DOHH2 (cell line): ENCODE data around the gene ZFP3.
A peak's percentile ranks its signal among the peaks of the same experiment; 100 is the strongest.

Source experiments
- H3F3A ChIP-seq: fragments of 200-600 bp; sonication (generic), shearing (Covaris generic); 2 replicates; pipeline ENCODE4 v1.6.0; 2016; ENCODE audit warnings: antibody characterized with exemption, mild to moderate bottlenecking; ENCODE audit not compliant: control insufficient read depth, insufficient read depth
- H3K27ac ChIP-seq: fragments of 200-600 bp; sonication (generic); 2 replicates; pipeline ENCODE4 v1.5.1; 2014; ENCODE audit warnings: low read depth, mild to moderate bottlenecking, low read length, moderate library complexity
- H3K27me3 ChIP-seq: fragments of 200-600 bp; sonication (generic); 2 replicates; pipeline ENCODE4 v1.6.1; 2014; ENCODE audit warnings: mild to moderate bottlenecking, low read length, mixed read lengths; ENCODE audit not compliant: control insufficient read depth
- H3K36me3 ChIP-seq: fragments of 200-600 bp; sonication (generic); 2 replicates; pipeline ENCODE4 v1.6.1; 2014; ENCODE audit warnings: mild to moderate bottlenecking, low read length, moderate library complexity, mixed read lengths; ENCODE audit not compliant: control insufficient read depth
- H3K4me1 ChIP-seq: fragments of 200-600 bp; sonication (generic); 2 replicates; pipeline ENCODE4 v1.6.1; 2014; ENCODE audit warnings: mild to moderate bottlenecking, low read length, mixed read lengths; ENCODE audit not compliant: control insufficient read depth
- H3K4me2 ChIP-seq: fragments of 200-600 bp; sonication (generic); 2 replicates; pipeline ENCODE4 v1.6.0; 2014; ENCODE audit warnings: mild to moderate bottlenecking, low read length, moderate library complexity
- H3K4me3 ChIP-seq: fragments of 200-600 bp; sonication (generic); 2 replicates; pipeline ENCODE4 v1.5.1; 2014; ENCODE audit warnings: mild to moderate bottlenecking, low read length, mixed read lengths
- H3K79me2 ChIP-seq: fragments of 200-600 bp; sonication (generic); 2 replicates; pipeline ENCODE4 v1.6.1; 2014; ENCODE audit warnings: mild to moderate bottlenecking, low read length, mixed read lengths; ENCODE audit not compliant: control insufficient read depth
- H3K9me2 ChIP-seq: fragments of 200-600 bp; sonication (generic); replicated peaks from 2 replicates; pipeline ENCODE4 v1.6.1; 2014; ENCODE audit warnings: mild to moderate bottlenecking, low read length, mixed read lengths; ENCODE audit not compliant: control insufficient read depth
- H3K9me3 ChIP-seq: fragments of 200-600 bp; sonication (generic); 2 replicates; pipeline ENCODE4 v1.6.1; 2014; ENCODE audit warnings: antibody characterized with exemption, low read length, mixed read lengths; ENCODE audit not compliant: control insufficient read depth, insufficient read depth
- H4K20me1 ChIP-seq: fragments of 200-600 bp; sonication (generic); 2 replicates; pipeline ENCODE4 v1.6.0; 2014; ENCODE audit warnings: low read depth, mild to moderate bottlenecking, antibody characterized with exemption, low read length, moderate library complexity; ENCODE audit not compliant: control insufficient read depth, insufficient read depth
- CTCF ChIP-seq: fragments of 200-600 bp; sonication (generic); IDR thresholded peaks from one replicate; pipeline ENCODE4 v1.5.1; 2014; ENCODE audit warnings: antibody characterized with exemption, mild to moderate bottlenecking, low read depth, low read length; ENCODE audit not compliant: poor library complexity, severe bottlenecking
- EZH2phosphoT487 ChIP-seq: fragments of 200-600 bp; sonication (generic); IDR thresholded peaks from 2 replicates; pipeline ENCODE4 v1.6.1; 2017; ENCODE audit warnings: borderline replicate concordance, mild to moderate bottlenecking, antibody characterized with exemption, low read length, moderate library complexity, mixed read lengths

The ZFP3 gene

GRCh38 chr17:5032865-5033264 is 45.4 kb upstream of the ZFP3 start:
- no peaks in the 10 kb centered on the region for H3K9me2 ChIP-seq
- H3K9me3 ChIP-seq, result no peaks in the 10 kb centered on the region
- H4K20me1 ChIP-seq, result no peaks in the 10 kb centered on the region
- no peak for TF ChIP-seq EZH2phosphoT487
- TF ChIP-seq CTCF, result no peak
- H3K4me2 ChIP-seq, result no peak overlapping the region; the same call in 1 of the 2 replicates
- no peaks in the 10 kb centered on the region for H3K79me2 ChIP-seq
- no peak overlapping the region for H3K4me3 ChIP-seq
- no peak overlapping the region for H3K27ac ChIP-seq
- H3K36me3 ChIP-seq, result no peaks in the 10 kb centered on the region
- H3K4me1 ChIP-seq, result peaks cover 34% of the 10 kb centered on the region
- 0 out of 2 replicates have a peak, but pooled peaks cover 5% of the 10 kb centered on the region for H3K27me3 ChIP-seq
- H3F3A ChIP-seq, result peaks cover 12% of the 10 kb centered on the region

- TF ChIP-seq EZH2phosphoT487 (no peak), CTCF (peak; percentile 24)
- Histone ChIP-seq H3K4me2 (no peak overlapping the region), H4K20me1 (no peaks in the 10 kb centered on the region), H3K27me3 (0 out of 2 replicates have a peak, but pooled peaks cover 5% of the 10 kb centered on the region), H3K9me2 (no peaks in the 10 kb centered on the region), H3K9me3 (no peaks in the 10 kb centered on the region), H3K79me2 (no peaks in the 10 kb centered on the region), H3K36me3 (no peaks in the 10 kb centered on the region), H3K4me1 (peaks cover 34% of the 10 kb centered on the region), H3K4me3 (no peak overlapping the region), H3K27ac (no peak overlapping the region), H3F3A (peaks cover 8% of the 10 kb centered on the region)
Observed at GRCh38 chr17:5033352-5034015, 44.8 kb upstream of the ZFP3 start.

GRCh38 chr17:5034063-5034462 is 44.2 kb upstream of the ZFP3 start:
- H3K4me3 ChIP-seq, result no peak overlapping the region
- no peak overlapping the region for H3K27ac ChIP-seq
- H3K4me1 ChIP-seq, result peaks cover 34% of the 10 kb centered on the region
- no peaks in the 10 kb centered on the region for H3K36me3 ChIP-seq
- no peaks in the 10 kb centered on the region for H3K79me2 ChIP-seq
- no peaks in the 10 kb centered on the region for H3K9me2 ChIP-seq
- 0 out of 2 replicates have a peak, but pooled peaks cover 5% of the 10 kb centered on the region for H3K27me3 ChIP-seq
- no peaks in the 10 kb centered on the region for H4K20me1 ChIP-seq
- no peaks in the 10 kb centered on the region for H3K9me3 ChIP-seq
- TF ChIP-seq CTCF (no peak), EZH2phosphoT487 (no peak)
- no peak overlapping the region for H3K4me2 ChIP-seq
- peaks cover 8% of the 10 kb centered on the region for H3F3A ChIP-seq
